Liver (tissue), 3 donors: ENCODE results near the gene ANP32A.

Experiments
- FOXA1 ChIP-seq: IDR thresholded peaks from 2 replicates; pipeline ENCODE4 v1.6.1; 2016; ENCODE audit warnings: antibody characterized with exemption
- RAD21 ChIP-seq, 2 donors: IDR thresholded peaks; 2 replicates each; pipeline ENCODE4 v1.6.1; 2016; ENCODE audit warnings: antibody characterized with exemption in 2 of 2, mild to moderate bottlenecking in 2 of 2
- RXRA ChIP-seq, 2 donors: IDR thresholded peaks; 2 replicates each; pipeline ENCODE4 v1.6.1; 2017 to 2018; ENCODE audit warnings: antibody characterized with exemption in 2 of 2, mild to moderate bottlenecking in 1 of 2
- SP1 ChIP-seq: IDR thresholded peaks from 2 replicates; pipeline ENCODE4 v1.6.1; 2018; ENCODE audit warnings: antibody characterized with exemption, mild to moderate bottlenecking
- TAF1 ChIP-seq: conservative IDR thresholded peaks from 2 replicates; pipeline ENCODE4 v1.6.1; 2016; ENCODE audit warnings: antibody characterized with exemption, mild to moderate bottlenecking
- YY1 ChIP-seq: IDR thresholded peaks from 2 replicates; pipeline ENCODE4 v1.6.1; 2016; ENCODE audit warnings: antibody characterized with exemption, mild to moderate bottlenecking
- ZBTB33 ChIP-seq: IDR thresholded peaks from 2 replicates; pipeline ENCODE4 v1.6.1; 2016; ENCODE audit warnings: antibody characterized with exemption
- TF ChIP-seq, protein P1 (sequence below): fragments of 150-350 bp; IDR thresholded peaks from 2 replicates; pipeline ENCODE4 v1.5.1; 2017; ENCODE audit warnings: improper control_type of control experiment, low read depth, low read length; ENCODE audit not compliant: missing input control
- TF ChIP-seq, protein P2 (sequence below): IDR thresholded peaks from 2 replicates; pipeline ENCODE4 v1.6.1; 2016; ENCODE audit warnings: antibody characterized with exemption, mild to moderate bottlenecking
- TF ChIP-seq, protein P3 (sequence below): IDR thresholded peaks from 2 replicates; pipeline ENCODE4 v1.6.1; 2016; ENCODE audit warnings: antibody characterized with exemption
- donor health status: healthy.
- donor health status: healthy.

- TF ChIP-seq FOXA1 (no peak), YY1 (no peak), ZBTB33 (no peak), SP1 (no peak), TAF1 (no peak), RXRA (IDR thresholded peaks at IDR 0.05) (no peak), RAD21 (IDR thresholded peaks at IDR 0.05) (no peak)
- TF ChIP-seq, protein P1, sequence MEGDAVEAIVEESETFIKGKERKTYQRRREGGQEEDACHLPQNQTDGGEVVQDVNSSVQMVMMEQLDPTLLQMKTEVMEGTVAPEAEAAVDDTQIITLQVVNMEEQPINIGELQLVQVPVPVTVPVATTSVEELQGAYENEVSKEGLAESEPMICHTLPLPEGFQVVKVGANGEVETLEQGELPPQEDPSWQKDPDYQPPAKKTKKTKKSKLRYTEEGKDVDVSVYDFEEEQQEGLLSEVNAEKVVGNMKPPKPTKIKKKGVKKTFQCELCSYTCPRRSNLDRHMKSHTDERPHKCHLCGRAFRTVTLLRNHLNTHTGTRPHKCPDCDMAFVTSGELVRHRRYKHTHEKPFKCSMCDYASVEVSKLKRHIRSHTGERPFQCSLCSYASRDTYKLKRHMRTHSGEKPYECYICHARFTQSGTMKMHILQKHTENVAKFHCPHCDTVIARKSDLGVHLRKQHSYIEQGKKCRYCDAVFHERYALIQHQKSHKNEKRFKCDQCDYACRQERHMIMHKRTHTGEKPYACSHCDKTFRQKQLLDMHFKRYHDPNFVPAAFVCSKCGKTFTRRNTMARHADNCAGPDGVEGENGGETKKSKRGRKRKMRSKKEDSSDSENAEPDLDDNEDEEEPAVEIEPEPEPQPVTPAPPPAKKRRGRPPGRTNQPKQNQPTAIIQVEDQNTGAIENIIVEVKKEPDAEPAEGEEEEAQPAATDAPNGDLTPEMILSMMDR: no peak
- TF ChIP-seq, protein P2, sequence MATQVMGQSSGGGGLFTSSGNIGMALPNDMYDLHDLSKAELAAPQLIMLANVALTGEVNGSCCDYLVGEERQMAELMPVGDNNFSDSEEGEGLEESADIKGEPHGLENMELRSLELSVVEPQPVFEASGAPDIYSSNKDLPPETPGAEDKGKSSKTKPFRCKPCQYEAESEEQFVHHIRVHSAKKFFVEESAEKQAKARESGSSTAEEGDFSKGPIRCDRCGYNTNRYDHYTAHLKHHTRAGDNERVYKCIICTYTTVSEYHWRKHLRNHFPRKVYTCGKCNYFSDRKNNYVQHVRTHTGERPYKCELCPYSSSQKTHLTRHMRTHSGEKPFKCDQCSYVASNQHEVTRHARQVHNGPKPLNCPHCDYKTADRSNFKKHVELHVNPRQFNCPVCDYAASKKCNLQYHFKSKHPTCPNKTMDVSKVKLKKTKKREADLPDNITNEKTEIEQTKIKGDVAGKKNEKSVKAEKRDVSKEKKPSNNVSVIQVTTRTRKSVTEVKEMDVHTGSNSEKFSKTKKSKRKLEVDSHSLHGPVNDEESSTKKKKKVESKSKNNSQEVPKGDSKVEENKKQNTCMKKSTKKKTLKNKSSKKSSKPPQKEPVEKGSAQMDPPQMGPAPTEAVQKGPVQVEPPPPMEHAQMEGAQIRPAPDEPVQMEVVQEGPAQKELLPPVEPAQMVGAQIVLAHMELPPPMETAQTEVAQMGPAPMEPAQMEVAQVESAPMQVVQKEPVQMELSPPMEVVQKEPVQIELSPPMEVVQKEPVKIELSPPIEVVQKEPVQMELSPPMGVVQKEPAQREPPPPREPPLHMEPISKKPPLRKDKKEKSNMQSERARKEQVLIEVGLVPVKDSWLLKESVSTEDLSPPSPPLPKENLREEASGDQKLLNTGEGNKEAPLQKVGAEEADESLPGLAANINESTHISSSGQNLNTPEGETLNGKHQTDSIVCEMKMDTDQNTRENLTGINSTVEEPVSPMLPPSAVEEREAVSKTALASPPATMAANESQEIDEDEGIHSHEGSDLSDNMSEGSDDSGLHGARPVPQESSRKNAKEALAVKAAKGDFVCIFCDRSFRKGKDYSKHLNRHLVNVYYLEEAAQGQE: no peak
- TF ChIP-seq, protein P3, sequence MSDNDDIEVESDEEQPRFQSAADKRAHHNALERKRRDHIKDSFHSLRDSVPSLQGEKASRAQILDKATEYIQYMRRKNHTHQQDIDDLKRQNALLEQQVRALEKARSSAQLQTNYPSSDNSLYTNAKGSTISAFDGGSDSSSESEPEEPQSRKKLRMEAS: no peak
These were observed 2.9 kb upstream of the ANP32A start for GRCh38 chr15:68823561-68823960.
